K562 (cell line): ENCODE results near the gene ROBO1.

ENCODE experiments used
- KAT2B ChIP-seq: IDR thresholded peaks from one replicate; pipeline ENCODE4 v1.6.1; 2012; ENCODE audit warnings: low read depth, mild to moderate bottlenecking, control low read depth, inconsistent platforms, low read length, moderate library complexity
- MYC ChIP-seq, 2 experiments: fragments of 250-450 bp in 1 of 2; sonication (Bioruptor Pico) in 1 of 2; IDR thresholded peaks; 2 replicates each; pipeline versions ENCODE4 v1.5.1 to v1.6.1; 2012 to 2021; ENCODE audit warnings: low read depth in 2 of 2, borderline replicate concordance in 1 of 2, improper control_type of control experiment in 1 of 2, low read length in 1 of 2, mild to moderate bottlenecking in 1 of 2, moderate library complexity in 1 of 2
- POLR2A ChIP-seq: fragments of 450-650 bp; conservative IDR thresholded peaks from 2 replicates; pipeline ENCODE4 v1.6.1; 2016
- TCF7L2 ChIP-seq: fragments of 150-350 bp; IDR thresholded peaks from 2 replicates; pipeline ENCODE4 v1.6.1; 2016; ENCODE audit warnings: low read depth, mild to moderate bottlenecking, low read length, moderate library complexity

- TF ChIP-seq POLR2A (no peak), KAT2B (no peak), TCF7L2 (no peak), MYC (IDR thresholded peaks at IDR 0.05; ENCODE audit: low read depth, low read length) (no peak), MYC (CRISPR knock-in tag; IDR thresholded peaks at IDR 0.05; ENCODE audit: borderline replicate concordance, low read depth) (no peak)
These were observed 512.1 kb downstream of the ROBO1 start for GRCh38 chr3:79255702-79256101.
